ENCODE measurements around the gene CMTM7. TPM values are rescaled to one million over a fixed set of nuclear protein-coding genes. Genes with fewer than 3 reads are reported as not detected.

Gene CMTM7
- total and polyA plus RNA-seq, 10 of the 15 experiments (the other 5 are each of a cell fraction or from before 2014, with no cell fraction given): 3.7 to 36.4 (median 14.7) TPM

GRCh38 chr3:32467333-32468070 is 75.8 kb downstream of the CMTM7 start (continued):
- TF ChIP-seq RB1 (IDR thresholded peaks at IDR 0.05; ENCODE audit: borderline replicate concordance) (peak; percentile 92; the same call in 1 of the 2 replicates), SP1 (IDR thresholded peaks at IDR 0.05; ENCODE audit: low read depth, low read length) (peak; percentile 45), LARP7 (IDR thresholded peaks at IDR 0.05) (peak; percentile 64; the same call in 1 of the 2 replicates), SMARCA5 (IDR thresholded peaks at IDR 0.05) (peak; percentile 81; the same call in 1 of the 2 replicates), NR2C2 (IDR thresholded peaks at IDR 0.05; ENCODE audit: borderline replicate concordance, control insufficient read depth, insufficient read length, low read depth) (no peak), ETV6 (conservative IDR thresholded peaks at IDR 0.05 in 1 of 2, IDR thresholded peaks at IDR 0.05 in 1 of 2; ENCODE audit: borderline replicate concordance in 1 of 2, low read depth in 1 of 2) (peak in 1 of 2 experiments; percentile 49; a peak in 2 of 4 replicates), MLLT1 (IDR thresholded peaks at IDR 0.05) (peak; percentile 38; the same call in 1 of the 2 replicates), BACH1 (IDR thresholded peaks at IDR 0.05; ENCODE audit: borderline replicate concordance) (peak; percentile 54; the same call in 1 of the 2 replicates), TCF12 (IDR thresholded peaks at IDR 0.05; ENCODE audit: low read depth, low read length) (peak; percentile 97), DPF2 (IDR thresholded peaks at IDR 0.05) (peak; percentile 52; the same call in 1 of the 2 replicates), CEBPZ (IDR thresholded peaks at IDR 0.05; ENCODE audit: low read depth, low read length) (no peak), IKZF2 (IDR thresholded peaks at IDR 0.05) (peak; percentile 13 to 54; a peak in 2 of 4 replicates)
- TF ChIP-seq, protein P1, sequence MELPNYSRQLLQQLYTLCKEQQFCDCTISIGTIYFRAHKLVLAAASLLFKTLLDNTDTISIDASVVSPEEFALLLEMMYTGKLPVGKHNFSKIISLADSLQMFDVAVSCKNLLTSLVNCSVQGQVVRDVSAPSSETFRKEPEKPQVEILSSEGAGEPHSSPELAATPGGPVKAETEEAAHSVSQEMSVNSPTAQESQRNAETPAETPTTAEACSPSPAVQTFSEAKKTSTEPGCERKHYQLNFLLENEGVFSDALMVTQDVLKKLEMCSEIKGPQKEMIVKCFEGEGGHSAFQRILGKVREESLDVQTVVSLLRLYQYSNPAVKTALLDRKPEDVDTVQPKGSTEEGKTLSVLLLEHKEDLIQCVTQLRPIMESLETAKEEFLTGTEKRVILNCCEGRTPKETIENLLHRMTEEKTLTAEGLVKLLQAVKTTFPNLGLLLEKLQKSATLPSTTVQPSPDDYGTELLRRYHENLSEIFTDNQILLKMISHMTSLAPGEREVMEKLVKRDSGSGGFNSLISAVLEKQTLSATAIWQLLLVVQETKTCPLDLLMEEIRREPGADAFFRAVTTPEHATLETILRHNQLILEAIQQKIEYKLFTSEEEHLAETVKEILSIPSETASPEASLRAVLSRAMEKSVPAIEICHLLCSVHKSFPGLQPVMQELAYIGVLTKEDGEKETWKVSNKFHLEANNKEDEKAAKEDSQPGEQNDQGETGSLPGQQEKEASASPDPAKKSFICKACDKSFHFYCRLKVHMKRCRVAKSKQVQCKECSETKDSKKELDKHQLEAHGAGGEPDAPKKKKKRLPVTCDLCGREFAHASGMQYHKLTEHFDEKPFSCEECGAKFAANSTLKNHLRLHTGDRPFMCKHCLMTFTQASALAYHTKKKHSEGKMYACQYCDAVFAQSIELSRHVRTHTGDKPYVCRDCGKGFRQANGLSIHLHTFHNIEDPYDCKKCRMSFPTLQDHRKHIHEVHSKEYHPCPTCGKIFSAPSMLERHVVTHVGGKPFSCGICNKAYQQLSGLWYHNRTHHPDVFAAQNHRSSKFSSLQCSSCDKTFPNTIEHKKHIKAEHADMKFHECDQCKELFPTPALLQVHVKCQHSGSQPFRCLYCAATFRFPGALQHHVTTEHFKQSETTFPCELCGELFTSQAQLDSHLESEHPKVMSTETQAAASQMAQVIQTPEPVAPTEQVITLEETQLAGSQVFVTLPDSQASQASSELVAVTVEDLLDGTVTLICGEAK (IDR thresholded peaks at IDR 0.05; ENCODE audit: borderline replicate concordance): no peak
- TF ChIP-seq, protein P2, sequence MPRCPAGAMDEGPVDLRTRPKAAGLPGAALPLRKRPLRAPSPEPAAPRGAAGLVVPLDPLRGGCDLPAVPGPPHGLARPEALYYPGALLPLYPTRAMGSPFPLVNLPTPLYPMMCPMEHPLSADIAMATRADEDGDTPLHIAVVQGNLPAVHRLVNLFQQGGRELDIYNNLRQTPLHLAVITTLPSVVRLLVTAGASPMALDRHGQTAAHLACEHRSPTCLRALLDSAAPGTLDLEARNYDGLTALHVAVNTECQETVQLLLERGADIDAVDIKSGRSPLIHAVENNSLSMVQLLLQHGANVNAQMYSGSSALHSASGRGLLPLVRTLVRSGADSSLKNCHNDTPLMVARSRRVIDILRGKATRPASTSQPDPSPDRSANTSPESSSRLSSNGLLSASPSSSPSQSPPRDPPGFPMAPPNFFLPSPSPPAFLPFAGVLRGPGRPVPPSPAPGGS (IDR thresholded peaks at IDR 0.05; ENCODE audit: borderline replicate concordance, insufficient read depth, low read depth, low read length, poor library complexity, severe bottlenecking): peak; percentile 35
- TF ChIP-seq, protein P3, sequence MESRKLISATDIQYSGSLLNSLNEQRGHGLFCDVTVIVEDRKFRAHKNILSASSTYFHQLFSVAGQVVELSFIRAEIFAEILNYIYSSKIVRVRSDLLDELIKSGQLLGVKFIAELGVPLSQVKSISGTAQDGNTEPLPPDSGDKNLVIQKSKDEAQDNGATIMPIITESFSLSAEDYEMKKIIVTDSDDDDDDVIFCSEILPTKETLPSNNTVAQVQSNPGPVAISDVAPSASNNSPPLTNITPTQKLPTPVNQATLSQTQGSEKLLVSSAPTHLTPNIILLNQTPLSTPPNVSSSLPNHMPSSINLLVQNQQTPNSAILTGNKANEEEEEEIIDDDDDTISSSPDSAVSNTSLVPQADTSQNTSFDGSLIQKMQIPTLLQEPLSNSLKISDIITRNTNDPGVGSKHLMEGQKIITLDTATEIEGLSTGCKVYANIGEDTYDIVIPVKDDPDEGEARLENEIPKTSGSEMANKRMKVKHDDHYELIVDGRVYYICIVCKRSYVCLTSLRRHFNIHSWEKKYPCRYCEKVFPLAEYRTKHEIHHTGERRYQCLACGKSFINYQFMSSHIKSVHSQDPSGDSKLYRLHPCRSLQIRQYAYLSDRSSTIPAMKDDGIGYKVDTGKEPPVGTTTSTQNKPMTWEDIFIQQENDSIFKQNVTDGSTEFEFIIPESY (IDR thresholded peaks at IDR 0.05): no peak
